HT-29 (cell line): ENCODE results near the gene HK3. TPM values are rescaled to one million over a fixed set of nuclear protein-coding genes. Genes with fewer than 3 reads are reported as not detected.

Experiments used
- DNase-seq: peaks from one replicate; pipeline ENCODE4 v3.0.0-alpha.2; 2015; ENCODE audit warnings: low spot score
- total RNA-seq: library from RNA; depleted of rRNA; stranded (reverse); fragments of >200 nt; shearing (Covaris generic); gene quantifications from 2 replicates; pipeline ENCODE4 v1.2.3, GENCODE V29; 2014; rRNA removed

HK3 gene
- total RNA-seq, result not detected in 2 replicates

- no peak for DNase-seq
These were observed at the start of gene HK3 for GRCh38 chr5:176899296-176899891. Gene HK3 (minus strand): TSS chr5:176899346. CDS start chr5:176896159, 3,187 bp downstream.

GRCh38 chr5:176948458-176948857 is 49.3 kb upstream of the HK3 start:
- DNase-seq, result no peak

- DNase-seq, result no peak
These were observed 48.7 kb upstream of the HK3 start for GRCh38 chr5:176947847-176948246.

GRCh38 chr5:176944268-176944667 is 45.1 kb upstream of the HK3 start:
- no peak for DNase-seq

- DNase-seq, result no peak
These were observed 44.7 kb upstream of the HK3 start for GRCh38 chr5:176943816-176944215.

- DNase-seq, result no peak
These were observed 42.8 kb upstream of the HK3 start for GRCh38 chr5:176941951-176942350.

GRCh38 chr5:176938472-176938871 is 39.3 kb upstream of the HK3 start:
- DNase-seq, result no peak

GRCh38 chr5:176935017-176935416 is 35.9 kb upstream of the HK3 start:
- DNase-seq, result no peak

- no peak for DNase-seq
These were observed 35.3 kb upstream of the HK3 start for GRCh38 chr5:176934309-176934930.

- DNase-seq, result no peak
These were observed 30.5 kb upstream of the HK3 start for GRCh38 chr5:176929654-176930053.

GRCh38 chr5:176927562-176927961 is 28.4 kb upstream of the HK3 start:
- no peak for DNase-seq

GRCh38 chr5:176922817-176923216 is 23.7 kb upstream of the HK3 start:
- no peak for DNase-seq

GRCh38 chr5:176921714-176922113 is 22.6 kb upstream of the HK3 start:
- no peak for DNase-seq

GRCh38 chr5:176918613-176919012 is 19.5 kb upstream of the HK3 start:
- no peak for DNase-seq

- no peak for DNase-seq
These were observed 17.2 kb upstream of the HK3 start for GRCh38 chr5:176916337-176916736.

- no peak for DNase-seq
These were observed 16.8 kb upstream of the HK3 start for GRCh38 chr5:176915906-176916305.

GRCh38 chr5:176912115-176912514 is 13.0 kb upstream of the HK3 start:
- DNase-seq, result no peak

GRCh38 chr5:176908675-176909368 is 9.7 kb upstream of the HK3 start:
- DNase-seq, result no peak

GRCh38 chr5:176906796-176907195 is 7.7 kb upstream of the HK3 start:
- DNase-seq, result no peak

- DNase-seq, result no peak
These were observed 7.0 kb upstream of the HK3 start for GRCh38 chr5:176906126-176906525.

GRCh38 chr5:176904276-176904675 is 5.1 kb upstream of the HK3 start:
- DNase-seq, result no peak

- DNase-seq, result no peak
These were observed 3.9 kb upstream of the HK3 start for GRCh38 chr5:176902911-176903664.
